ENCODE results near the gene CPPED1. TPM values are rescaled to one million over a fixed set of nuclear protein-coding genes. Genes with fewer than 3 reads are reported as not detected.
A peak's percentile ranks its signal among the peaks of the same experiment; 100 is the strongest.

CPPED1 gene
- total RNA-seq, 1 experiment from 2014 or later, result 27.5 TPM

DNA sequence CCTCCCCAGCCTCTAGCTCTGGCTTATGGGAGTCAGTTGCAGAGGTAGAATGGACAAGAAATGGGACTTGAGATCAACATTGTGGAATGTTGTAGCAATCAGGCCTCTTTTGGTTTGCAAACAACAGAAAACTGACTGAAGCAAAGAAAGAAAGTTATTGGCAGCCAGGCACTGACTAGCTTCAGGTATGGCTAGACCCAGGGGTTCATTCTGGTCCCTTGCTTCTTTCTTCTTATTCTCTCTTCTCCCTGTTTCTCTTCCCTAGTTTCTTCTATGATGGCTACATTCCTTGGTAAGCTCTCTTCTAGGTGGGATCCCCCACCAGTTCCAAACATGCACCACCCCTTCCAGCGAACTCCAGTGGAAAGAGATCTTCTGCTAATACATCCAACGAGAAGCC is 154.3 kb downstream of the CPPED1 start:
- DNase-seq (ENCODE audit: low read depth), result no peak

DNA sequence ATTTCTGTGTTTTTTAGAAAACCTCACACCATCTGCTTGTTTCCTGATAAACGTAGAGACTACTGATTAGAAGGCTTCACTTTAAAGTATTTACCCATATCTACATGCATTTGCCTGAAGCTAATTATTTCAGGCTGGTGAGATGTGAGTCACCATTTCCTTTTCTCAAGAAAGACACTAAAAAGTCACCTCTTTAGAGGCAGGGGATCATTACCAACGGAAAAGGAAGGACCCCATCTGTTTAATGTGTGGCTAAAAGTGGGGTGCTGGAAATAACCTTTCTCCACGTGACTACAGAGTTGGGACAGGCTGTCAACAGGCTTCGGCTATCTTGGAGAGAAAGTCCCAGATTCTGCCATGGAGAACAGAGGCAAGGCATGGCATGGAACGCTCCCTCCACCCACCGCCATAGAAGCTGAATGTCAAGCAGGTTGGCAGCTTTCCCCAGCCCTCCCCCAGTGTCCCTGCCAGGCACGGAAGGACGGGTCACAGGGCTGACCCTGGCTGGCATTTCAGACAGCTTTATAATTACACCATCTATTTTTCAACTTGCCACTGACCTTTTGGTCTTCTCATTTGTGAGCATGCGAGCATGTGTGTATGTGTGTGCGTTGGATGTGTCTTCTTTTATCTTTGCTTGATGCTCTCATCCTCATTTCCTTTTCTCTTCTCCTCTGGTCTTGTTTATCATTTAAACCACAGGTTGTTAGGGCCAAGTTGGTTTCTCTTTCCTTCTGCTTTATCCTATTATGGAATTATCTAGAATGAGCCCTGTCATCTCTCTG is 157.0 kb downstream of the CPPED1 start:
- no peak for DNase-seq (ENCODE audit: low read depth)

DNA sequence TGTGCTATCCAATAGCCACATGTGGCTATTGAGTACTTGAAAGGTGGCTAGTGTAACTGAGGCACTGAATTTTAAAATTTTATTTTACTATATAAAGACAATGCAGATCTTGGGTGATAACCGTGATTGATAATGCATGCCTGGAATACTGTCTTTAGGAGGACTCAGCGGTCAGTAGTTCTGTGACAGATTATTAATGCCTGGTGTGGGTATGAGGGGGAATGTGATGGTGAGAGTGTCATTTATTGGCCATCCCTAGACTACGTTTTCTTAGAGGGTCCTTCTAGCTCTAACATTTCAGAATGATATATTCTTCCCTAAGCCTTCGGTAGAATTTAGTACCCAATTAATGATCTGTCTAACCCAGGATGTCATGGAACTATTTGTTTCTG is 157.6 kb downstream of the CPPED1 start:
- no peak for DNase-seq (ENCODE audit: low read depth)

DNA sequence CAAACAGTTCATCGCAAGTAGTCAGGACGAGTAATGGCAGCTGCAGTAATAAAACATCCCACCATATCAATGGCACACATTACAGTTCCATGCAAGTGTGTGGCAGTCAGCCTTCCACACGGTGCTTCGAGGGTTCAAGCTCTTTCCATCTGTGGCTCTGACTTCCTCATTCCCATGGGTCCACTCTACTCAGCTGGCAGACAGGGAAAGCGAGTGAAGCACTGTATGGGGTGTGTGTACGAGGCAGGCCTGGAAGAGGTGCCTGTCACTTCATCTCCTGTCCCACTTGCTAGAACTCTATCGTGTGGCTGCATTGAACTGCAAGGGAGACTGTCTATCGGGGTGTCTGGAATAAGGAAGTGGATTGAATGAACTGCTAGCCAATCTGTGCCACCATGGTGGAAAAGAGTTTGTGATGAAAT is 160.6 kb downstream of the CPPED1 start:
- DNase-seq (ENCODE audit: low read depth), result no peak

DNA sequence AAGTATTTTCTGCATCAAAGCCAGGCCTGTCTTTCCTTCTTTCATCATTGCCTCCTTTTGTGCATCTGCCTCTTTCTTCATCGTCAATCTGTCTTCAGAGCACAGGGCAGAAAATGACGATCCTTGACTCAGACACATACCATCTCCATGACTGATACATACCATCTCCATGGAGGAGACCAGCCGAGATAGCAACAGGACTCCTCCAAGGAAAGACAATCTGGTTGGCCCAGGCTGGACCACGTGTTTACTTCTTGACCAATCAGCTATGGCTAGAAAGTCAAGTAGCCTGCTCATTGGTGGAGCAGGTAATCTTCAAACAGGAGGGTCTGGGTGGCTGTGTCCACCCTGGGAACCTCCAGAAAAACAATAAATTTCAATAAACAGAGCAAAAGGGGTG is 164.6 kb downstream of the CPPED1 start:
- DNase-seq (ENCODE audit: low read depth), result peak; percentile 67

DNA sequence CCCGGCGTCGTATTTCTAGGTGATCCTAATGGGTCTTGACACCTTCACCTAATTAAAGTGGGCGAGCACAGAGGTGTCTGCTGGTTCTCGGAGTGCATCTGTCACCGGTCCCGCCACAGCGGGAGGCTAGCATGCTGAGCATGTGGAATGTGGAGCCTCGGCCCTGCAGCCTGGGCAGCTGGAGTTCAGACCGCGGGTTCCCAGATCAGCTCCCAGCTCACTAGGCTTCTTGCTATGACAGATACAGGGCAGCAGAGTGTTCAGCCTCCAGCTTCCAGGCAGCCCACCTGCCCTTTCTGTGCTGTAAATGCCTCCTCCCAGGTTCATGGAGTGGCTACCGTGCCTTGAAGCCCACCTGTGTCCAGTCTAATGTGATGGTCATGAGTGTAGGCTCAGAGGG is 166.7 kb downstream of the CPPED1 start:
- DNase-seq (ENCODE audit: low read depth), result no peak

DNA sequence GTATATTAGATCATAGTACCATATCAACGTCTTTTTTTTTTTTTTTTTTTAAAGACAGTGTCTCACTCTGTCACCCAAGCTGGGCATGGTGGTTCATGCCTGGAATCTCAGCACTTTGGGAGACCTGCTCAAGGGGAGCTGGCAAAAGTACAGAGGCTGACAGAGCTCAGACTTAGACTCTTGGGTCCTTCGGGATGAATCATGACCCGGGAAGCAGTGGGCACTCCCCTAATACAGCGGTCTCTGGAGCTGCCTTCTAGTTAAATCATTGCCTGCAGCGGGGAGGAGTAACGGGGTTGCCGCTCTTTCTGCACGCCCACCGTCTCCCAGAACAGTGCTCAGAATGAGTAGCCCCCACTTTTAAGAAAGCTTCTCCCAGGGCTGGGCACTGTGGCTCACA is 174.4 kb downstream of the CPPED1 start:
- no peak for DNase-seq (ENCODE audit: low read depth)

DNA sequence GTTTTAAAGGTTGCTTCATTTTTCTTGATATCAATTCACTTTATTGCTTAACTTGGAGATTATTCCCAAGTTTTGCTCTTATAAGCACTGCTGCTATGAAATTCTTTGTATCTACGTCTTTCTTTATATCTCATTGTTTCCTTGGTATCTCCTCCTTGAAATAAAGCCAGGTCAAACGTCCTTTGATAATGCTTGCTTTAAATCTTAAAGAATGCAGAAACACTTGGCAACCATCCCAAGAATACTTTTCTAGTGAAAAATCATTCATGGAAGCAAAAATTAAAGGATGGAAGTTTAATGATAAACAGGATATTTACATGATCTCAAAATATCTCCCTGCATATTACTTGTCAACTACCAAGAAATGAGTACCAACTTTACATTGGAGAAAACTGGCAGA is 175.2 kb downstream of the CPPED1 start:
- DNase-seq (ENCODE audit: low read depth), result no peak

DNA sequence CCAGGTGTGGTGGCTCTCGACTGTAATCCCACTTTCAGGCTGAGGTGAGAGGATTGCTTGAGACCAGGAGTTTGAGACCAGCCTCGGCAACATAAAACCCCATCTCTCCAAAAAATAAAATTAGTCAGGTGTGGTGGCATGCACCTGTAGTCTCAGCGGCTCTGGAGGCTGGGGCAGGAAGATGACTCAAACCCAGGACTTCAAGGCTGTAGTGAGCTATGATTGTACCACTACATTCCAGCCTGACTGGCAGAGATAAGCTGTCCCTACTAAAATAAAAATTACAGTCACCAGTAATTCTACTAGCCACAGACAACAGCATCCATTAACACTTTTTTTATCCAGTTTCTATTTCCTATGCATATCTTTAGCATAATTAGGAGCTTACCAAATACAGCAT is 176.3 kb downstream of the CPPED1 start:
- no peak for DNase-seq (ENCODE audit: low read depth)

DNA sequence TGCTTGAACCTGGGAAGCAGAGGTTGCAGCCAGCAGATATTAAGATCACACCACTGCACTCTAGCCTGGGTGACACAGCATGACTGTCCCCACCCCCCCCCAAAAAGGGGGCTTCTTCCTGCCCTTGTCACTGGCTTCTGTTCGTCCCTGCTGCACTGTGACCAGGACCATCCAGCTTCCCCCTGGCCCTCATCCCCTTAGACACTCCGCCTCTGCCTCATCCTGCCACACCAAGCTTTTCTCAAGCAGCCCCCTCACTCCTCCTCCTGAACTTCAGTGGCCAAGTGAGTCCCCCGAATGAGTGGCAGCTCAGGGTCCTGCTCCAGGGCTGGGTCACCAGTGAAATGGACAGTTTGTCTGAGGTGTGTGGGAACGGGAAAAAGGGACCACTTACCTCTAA is 177.3 kb downstream of the CPPED1 start:
- no peak for DNase-seq (ENCODE audit: low read depth)

DNA sequence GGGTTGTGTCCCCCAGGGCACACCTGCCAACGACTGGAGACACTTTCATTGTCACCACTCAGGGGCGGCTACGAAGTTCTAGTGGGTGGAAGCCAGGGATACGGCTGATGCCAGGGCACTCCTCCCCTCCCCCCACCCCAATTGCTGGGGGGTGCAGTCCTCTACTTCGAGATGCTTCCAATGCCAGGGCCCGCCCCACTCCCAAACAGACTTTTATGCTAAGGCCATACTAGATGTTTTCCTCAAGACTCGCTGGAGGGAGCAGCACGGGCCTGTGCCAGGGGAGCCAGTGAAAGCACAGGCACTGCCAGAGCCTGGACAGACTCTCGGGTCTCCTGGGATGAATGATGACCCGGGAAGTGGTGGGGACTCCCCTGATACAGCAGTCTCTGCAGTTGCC is 178.0 kb downstream of the CPPED1 start:
- DNase-seq (ENCODE audit: low read depth), result no peak

DNA sequence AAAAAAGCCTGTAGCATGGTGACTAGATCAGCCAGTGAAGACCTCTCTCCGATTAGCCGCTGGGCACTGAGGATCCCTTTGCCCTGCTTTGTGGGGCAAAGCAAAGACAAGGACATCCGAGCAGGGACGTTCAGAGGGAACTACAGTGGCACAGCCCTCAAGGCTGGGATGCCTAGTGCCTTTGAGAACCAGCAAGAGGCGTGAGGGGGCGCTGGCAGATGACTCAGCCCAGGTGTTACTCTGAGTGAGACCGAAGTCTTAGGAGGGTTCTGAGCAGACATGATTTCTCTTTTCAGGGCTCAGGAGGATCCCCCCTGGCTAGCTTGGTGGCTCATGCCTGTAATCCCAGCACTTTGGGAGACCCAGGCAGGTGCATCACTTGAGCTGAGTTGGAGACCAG is 178.6 kb downstream of the CPPED1 start:
- DNase-seq (ENCODE audit: low read depth), result no peak

DNA sequence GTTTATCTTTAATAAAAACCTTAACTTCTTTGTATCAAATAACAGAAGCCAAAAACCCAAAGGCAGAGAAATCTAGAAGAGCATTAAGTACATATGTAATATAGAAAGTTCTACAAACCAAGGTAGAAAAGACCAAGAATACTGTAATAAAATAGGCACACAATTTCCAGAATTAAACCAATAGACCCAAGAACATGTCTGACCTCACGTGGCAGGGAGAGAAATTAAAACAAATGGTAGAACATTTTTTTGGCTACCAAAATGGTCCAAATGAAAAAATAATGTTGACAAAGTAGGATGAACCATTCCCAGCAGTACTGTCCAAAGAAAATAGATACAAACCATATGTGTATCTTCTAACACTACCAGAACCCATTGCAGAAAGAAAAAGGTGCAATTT is 183.5 kb downstream of the CPPED1 start:
- DNase-seq (ENCODE audit: low read depth), result no peak

DNA sequence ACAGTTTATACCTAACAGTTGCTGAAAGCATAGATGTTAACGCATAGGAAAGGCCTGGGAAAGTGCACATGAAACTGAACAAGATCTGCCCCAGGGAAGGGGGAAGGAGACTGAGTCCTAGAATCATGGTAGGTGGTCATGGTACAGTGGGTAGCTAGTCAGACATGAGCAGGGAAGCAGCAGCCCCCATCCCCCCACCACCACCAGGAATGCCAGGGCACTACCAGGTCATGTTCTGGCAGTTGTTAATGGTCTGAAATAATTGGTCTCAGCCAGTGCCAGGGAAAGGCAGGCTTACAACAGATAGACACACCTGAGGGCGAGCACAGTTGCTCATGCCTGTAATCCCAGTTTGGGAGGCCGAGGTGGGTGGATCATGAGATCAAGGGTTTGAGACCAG is 185.2 kb downstream of the CPPED1 start:
- DNase-seq (ENCODE audit: low read depth), result no peak

DNA sequence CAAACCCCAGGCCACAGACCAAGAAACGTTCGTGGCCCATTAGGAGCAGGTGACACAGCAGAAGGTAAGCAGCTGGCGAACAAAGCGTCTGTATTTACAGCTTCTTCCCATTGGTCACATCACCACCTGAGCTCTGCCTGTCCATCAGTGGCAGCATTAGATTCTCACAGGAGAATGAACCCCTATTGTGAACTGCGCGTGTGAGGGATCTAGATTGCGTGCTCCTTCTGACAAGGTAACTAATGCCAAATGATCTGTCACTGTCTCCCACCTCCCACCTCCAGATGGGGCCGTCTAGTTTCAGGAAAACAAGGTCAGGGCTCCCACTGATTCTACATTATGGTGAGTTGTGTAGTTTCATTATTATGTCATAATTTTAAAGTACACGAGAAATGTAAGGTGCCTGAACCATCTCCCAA is 186.3 kb downstream of the CPPED1 start:
- DNase-seq (ENCODE audit: low read depth), result no peak

DNA sequence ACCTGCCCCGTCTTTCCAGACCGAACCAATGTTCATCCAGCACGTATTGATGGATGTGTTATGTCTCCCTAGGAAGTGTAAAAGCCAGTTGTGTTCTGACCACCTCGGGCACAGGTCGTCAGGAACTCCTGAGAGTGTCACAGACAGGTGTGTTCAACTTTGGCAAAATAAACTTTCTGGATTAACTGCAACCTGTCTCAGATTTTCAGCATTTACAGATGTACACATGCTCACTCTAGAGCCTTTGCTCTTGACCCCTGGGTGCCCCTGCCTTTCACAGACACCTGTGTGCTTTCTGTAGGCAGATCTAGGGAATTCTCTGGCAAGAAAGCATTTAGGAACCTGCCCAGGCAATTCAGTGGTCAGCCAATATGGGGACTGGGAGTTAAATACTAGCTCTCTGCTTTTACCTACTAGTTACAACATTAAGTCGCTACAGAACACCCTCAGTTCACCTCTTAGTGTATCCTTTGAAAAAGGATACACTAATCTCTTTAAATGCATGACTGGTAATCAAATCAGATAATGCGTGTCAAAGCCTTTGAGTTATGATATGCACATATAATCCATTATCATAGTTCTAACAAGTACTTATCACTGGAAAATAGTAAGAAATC is 188.9 kb downstream of the CPPED1 start:
- no peak for DNase-seq (ENCODE audit: low read depth)

DNA sequence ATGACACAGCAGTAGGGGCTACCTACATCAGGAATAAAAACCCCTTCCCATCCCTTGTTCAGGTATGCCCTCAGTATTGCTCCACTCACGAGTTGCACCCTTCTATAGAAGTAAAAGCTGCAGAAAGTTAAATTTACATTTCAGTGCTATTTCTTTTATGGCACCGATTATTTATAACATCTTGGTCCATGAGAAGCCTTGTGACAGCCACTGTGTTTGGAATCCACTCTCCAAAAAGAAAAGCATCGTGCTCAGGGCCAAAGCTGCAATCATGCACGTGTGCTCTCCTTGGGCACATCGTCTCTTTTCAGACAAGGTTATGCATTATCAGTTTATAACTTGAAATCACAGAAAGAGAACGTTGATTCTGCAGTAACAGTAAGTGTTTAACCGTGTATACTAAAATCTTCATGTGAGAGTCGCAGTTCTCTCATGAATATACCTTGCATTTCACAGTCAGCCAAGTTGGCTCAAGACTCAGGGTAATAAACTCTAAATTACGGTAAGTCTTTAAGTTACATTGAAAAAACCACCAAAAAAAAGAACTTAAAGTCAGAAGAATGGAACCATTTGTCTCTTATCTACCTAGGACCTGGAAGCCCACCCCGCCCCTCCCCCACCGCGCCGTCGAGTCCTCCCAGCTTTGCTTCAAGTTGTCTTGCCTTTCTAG is 189.6 kb downstream of the CPPED1 start:
- no peak for DNase-seq (ENCODE audit: low read depth)

DNA sequence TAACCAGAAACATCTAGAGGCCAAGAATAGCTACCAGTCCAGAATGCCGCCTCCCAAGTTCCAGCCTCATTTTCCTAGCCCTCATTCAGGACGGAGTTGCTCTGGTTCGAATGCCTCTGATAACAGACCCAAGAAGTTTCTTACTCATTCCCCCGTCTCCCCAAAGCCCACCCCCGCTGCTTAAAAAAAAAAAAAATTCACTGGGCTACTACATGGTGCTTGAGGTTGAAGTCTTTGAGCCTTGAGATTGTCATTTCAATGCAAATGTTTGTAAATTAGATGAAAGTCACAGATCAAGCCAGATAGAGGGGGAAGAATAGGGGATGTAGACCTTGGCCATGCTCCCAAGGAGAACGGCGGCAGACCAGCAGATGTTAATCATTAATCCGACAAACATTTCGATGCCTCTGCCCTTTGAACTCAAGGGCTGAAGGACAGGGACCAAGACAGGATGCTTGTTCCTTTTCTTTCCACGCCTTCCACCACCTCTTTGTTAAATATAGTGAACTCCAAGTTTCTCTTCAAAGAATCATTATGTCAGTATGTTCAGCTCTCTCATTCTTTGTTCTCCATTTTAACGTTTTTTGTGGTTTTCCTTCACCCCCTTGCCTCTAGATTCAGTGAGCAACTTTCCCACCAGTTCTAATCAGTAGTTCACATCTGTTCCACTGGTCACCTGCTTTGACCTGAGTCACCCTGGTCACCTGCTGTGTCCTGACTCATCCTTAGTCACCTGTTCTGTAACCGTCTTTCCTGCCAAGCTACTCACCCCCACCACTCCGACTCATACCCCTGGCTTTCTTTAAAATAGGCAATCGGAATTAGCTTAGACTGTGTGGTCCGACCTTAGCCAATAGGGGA is 190.3 kb downstream of the CPPED1 start:
- DNase-seq (ENCODE audit: low read depth), result peak; percentile 80

DNA sequence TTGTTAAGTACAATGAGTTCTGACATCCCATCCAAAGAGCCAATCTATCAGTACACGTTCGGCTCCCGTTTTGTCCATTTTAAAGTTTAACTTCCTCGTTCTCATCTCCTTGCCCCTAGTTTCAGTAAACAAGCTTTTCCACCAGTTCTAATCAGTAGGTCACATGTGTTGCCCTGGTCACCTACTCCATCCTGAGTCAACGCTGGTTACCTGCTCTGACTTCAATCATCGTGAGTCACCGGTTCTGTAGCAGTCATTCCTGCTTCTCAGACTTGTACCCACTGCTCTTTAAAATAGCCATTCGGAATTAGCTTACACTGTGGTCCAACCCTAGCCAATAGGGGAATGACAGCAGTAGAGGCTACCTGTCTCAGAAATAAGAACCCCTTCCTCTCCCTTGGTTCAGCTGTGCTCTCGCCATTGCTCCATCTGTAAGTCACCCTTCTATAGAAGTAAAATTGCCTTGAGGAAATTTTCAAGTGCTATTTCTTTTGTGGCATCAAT is 191.0 kb downstream of the CPPED1 start:
- no peak for DNase-seq (ENCODE audit: low read depth)

DNA sequence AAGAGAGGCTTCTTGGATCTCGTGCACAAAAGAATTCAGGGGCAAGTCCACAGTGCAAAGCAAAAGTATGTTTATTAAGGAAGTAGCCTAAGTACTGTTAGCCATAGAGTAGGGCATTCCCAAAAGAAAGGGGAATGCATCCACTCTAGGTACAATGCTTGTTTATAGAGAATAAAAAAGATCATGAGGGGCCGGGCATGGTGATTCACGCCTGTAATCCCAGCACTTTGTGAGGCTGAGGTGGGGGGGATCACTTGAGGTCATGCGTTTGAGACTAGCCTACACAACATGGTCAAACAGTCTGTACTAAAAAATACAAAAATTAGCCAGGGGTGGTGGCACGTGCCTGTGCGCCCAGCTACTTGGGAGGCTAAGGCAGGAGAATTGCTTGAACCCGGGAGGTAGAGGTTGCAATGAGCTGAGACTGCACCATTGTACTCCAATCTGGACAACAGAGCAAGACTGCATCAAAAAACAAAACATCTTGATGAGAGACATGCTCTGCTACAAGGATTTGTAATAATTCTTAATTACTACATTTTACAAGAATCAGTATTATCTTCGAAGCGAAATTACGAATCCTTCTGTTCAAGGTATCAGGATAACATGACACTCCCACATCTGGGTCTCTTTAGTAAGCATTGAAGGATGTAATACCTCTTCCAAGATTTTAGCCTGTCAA is 191.6 kb downstream of the CPPED1 start:
- no peak for DNase-seq (ENCODE audit: low read depth)

DNA sequence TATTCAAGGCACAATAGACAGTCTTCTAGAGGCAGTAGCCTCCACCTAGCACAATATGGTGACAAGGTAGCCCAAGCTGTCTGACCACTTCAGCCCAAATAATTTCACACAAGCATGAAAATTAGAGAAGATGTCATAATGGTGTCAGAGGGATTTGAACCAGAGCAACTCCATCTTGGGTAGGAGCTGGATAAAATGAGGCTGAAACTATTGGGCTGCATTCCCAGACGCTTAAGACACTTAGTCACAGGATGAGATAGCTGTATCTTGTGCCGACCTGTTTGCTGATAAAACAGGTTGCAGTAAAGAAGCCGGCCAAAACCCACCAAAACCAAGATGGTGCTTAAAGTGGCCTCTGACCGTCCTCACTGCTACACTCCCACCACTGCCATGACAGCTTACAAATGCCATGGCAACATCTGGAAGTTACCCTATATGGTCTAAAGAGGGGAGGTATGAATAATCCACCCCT is 192.6 kb downstream of the CPPED1 start:
- no peak for DNase-seq (ENCODE audit: low read depth)
